Islet precursor cell (in vitro differentiated cells): ENCODE results near the gene PGPEP1.

Experiments
- DNase-seq: peaks from one replicate; pipeline ENCODE4 v3.0.0-alpha.2; 2018

PGPEP1 gene

GRCh38 chr19:18368504-18369222 lies 28.3 kb downstream of the PGPEP1 start:
- DNase-seq: peak; percentile 89

- DNase-seq: no peak
These were observed 33.1 kb downstream of the PGPEP1 start for GRCh38 chr19:18373407-18373891.

GRCh38 chr19:18373892-18374629 lies 33.7 kb downstream of the PGPEP1 start:
- DNase-seq: peak; percentile 99

GRCh38 chr19:18377026-18377425 lies 36.6 kb downstream of the PGPEP1 start:
- DNase-seq: no peak

- DNase-seq: peak; percentile 84
These were observed 39.7 kb downstream of the PGPEP1 start for GRCh38 chr19:18379803-18380747.

GRCh38 chr19:18380843-18381242 lies 40.4 kb downstream of the PGPEP1 start:
- DNase-seq: no peak

DNA sequence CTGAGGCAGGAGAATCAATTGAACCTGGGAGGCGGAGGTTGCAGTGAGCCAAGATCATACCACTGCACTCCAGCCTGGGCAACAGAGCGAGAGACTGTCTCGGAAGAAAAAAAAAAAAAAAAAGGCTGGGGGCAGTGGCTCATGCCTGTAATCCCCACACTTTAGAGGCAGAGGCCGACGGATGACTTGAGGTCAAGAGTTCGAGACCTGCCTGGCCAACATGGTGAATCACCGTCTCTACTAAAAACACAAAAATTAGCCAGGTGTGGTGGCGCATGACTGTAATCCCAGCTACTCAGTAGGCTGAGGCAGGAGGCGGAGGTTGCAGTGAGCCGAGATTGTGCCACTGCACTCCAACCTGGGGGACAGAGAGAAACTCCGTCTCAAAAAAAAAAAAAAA lies 43.2 kb downstream of the PGPEP1 start:
- DNase-seq: peak; percentile 51

DNA sequence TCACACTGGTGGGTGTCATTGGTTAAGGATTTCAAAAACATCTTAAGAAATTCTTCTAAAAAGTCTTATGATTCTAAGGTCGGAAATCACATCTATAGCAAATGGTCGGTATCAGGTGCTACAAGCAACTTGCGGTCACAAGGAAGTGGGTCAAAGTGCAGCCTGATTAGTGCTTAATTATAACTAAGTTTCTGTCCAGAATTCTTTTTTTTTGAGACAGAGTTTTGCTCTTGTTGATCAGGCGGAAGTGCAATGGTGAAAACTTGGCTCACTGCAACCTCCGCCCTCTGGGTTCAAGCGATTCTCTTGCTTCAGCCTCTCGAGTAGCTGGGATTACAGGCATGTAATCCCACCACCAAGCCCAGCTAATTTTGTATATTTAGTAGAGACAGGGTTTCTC lies 44.4 kb downstream of the PGPEP1 start:
- DNase-seq: no peak

DNA sequence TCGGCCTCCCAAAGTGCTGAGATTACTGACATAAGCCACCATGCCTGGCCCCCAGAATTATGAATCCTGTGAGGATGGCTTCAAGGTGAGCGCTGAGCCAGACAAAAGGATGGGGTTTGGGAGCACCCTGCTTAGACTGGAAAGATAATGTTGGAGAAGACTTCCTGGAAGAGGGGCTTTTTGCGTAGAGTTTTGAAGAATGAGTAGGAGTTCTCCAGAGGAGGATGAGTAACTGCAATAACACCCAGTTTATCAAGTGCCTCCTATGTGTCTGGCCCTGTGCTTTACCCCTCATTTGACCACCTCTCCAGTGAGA lies 44.9 kb downstream of the PGPEP1 start:
- DNase-seq: no peak

DNA sequence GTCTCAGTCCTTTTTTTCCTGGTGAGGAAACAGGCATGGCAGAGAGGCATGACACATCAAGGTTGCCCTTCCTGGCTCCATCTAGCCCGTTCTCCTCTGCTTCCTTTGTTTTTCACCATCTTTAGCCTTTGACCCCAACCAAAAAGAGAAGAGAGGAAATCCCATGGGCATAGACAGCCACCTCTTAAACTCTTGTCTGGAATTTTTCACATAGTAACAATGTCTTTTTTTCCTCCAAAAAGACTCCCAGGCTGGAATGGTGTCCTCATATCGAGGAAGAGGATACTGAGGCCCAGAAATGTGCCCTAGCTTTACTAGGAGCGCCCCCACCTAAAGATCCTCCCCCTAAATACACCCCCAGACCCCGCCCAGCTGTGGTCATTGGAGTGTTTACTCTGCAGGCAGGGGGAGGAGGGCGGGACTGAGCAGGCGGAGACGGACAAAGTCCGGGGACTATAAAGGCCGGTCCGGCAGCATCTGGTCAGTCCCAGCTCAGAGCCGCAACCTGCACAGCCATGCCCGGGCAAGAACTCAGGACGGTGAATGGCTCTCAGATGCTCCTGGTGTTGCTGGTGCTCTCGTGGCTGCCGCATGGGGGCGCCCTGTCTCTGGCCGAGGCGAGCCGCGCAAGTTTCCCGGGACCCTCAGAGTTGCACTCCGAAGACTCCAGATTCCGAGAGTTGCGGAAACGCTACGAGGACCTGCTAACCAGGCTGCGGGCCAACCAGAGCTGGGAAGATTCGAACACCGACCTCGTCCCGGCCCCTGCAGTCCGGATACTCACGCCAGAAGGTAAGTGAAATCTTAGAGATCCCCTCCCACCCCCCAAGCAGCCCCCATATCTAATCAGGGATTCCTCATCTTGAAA lies 45.5 kb downstream of the PGPEP1 start, which contains the start of gene GDF15:
Gene GDF15 (plus strand): TSS at position 484 of the 868 bp plus-strand sequence. CDS start 32 bp downstream, at position 516.
- peak; percentile 90 for DNase-seq

DNA sequence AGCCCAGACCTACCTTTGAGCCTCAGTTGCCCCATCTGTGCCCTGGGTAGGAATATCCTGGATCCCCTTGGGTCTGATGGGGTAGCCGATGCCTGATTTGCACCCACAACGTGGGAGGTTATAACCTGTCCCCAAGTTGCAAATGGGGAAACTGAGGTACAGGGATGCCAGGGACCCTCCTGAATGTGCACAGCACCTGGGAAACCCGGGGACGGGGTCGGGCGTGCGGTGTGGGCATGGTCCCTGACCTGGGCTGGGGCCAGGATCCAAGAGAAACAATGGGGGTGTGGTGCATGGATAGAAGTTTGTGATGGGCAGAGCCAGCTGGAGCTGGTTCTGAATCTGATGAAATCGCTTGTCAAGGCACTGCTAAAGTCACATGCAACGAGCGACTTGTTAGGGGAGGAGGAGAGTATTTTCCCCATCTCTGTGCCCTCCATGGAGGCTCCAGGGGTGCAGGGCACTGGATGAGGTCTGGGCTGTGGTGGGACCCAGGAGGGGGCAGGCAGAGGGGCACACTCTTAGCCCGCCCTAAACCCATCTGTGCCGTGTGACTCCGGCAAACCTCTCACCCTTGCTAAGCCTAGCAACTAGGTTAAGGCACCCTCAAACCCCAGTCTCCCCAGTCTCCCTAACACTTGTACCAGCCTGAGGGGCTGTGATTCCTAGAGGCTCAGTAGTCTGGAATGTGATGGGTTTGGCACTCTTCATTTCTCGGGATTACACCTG lies 46.3 kb downstream of the PGPEP1 start:
- DNase-seq: no peak

- peak; percentile 91 for DNase-seq
These were observed 47.9 kb downstream of the PGPEP1 start for GRCh38 chr19:18388100-18388959.

- DNase-seq: no peak
These were observed 48.7 kb downstream of the PGPEP1 start for GRCh38 chr19:18388960-18389725.

DNA sequence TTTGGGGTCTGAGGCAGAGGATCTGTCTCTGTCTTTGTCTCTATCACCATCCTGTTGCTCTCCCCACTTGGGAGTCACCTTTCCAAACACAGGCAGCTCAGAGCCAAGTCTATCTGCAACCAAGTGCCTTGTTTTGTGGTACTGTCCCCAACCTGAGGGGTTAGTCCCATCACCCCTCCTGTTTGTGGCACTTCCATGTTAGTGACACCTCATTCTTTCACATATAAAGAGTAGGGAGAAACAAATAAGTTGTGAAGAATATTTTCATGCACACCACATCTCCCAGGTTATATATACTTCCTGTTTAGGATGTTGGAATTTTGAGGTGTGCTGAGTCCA lies 49.3 kb downstream of the PGPEP1 start:
- no peak for DNase-seq

GRCh38 chr19:18390065-18390907 lies 49.9 kb downstream of the PGPEP1 start:
- no peak for DNase-seq

- no peak for DNase-seq
These were observed 51.2 kb downstream of the PGPEP1 start for GRCh38 chr19:18391509-18392075.

DNA sequence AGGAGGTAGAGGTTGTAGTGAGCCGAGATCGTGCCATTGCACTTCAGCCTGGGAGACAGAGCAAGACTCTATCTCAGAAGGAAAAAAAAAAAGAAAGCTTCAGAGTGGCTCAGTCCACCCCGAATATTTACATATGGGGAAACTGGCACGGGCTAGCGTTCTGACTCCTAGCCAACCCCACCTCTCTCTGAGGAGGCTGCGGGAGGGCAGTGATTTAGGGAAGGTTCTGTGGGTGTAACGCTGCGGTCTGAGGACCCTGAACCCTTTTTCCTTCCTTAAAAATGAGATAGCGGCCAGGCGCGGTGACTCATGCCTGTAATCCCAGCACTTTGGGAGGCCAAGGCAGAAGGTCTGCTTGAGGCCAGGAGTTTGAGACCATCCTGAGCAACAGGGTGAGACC lies 52.0 kb downstream of the PGPEP1 start:
- no peak for DNase-seq

DNA sequence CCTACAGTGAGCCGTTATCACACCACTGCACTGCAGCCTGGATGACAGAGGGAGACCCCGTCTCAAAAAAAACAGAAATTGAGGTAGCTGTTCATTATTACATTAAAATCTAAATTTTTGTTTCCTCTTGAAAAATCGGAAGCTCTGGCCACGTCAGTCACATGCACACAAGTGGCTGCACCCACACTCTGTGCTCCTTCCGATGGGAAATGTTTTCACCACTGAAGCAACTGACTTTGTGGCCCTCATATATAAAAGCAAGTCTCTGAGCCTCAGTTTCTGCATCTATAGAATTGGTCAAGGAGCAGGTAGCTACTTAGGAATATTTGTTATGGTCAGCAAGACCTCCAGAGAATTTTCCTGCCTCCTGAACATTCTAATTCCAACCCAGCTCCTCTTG lies 52.5 kb downstream of the PGPEP1 start:
- no peak for DNase-seq
